Measurements from ENCODE around the gene ESD. TPM values are rescaled to one million over a fixed set of nuclear protein-coding genes. Genes with fewer than 3 reads are reported as not detected.

ESD gene
- total and polyA plus RNA-seq, 2 of the 13 experiments (the other 11 are each of a cell fraction or from before 2014, with no cell fraction given) = 118 to 147 TPM

GRCh38 chr13:46796515-46797474 is at the start of gene ESD (continued):
- TF ChIP-seq ZNF547 (CRISPR knock-in tag; IDR thresholded peaks at IDR 0.05) (peak; percentile 69), SATB2 (CRISPR knock-in tag; IDR thresholded peaks at IDR 0.05) (peak; percentile 39; the same call in 1 of the 2 replicates), NRL (CRISPR knock-in tag; IDR thresholded peaks at IDR 0.05; ENCODE audit: borderline replicate concordance) (peak; percentile 72; the same call in 1 of the 2 replicates), THYN1 (CRISPR knock-in tag; IDR thresholded peaks at IDR 0.05; ENCODE audit: borderline replicate concordance, low read depth) (no peak), PRDM15 (CRISPR knock-in tag; IDR thresholded peaks at IDR 0.05) (no peak), GATA4 (IDR thresholded peaks at IDR 0.05; ENCODE audit: borderline replicate concordance, low read depth) (no peak), HOXA7 (CRISPR knock-in tag; IDR thresholded peaks at IDR 0.05) (no peak), NR2F1 (CRISPR knock-in tag; IDR thresholded peaks at IDR 0.05) (peak in 1 of 2 experiments; percentile 26; a peak in 1 of 4 replicates), CSRNP2 (CRISPR knock-in tag; conservative IDR thresholded peaks at IDR 0.05; ENCODE audit: low read depth) (no peak), ZNF703 (CRISPR knock-in tag; IDR thresholded peaks at IDR 0.05; ENCODE audit: borderline replicate concordance) (no peak), NCOA5 (CRISPR knock-in tag; IDR thresholded peaks at IDR 0.05) (no peak), THAP11 (CRISPR knock-in tag; IDR thresholded peaks at IDR 0.05) (peak; percentile 51), E2F2 (CRISPR knock-in tag; IDR thresholded peaks at IDR 0.05; ENCODE audit: borderline replicate concordance) (no peak; the same call in 1 of the 2 replicates), HMGA1 (CRISPR knock-in tag; conservative IDR thresholded peaks at IDR 0.05) (no peak), ZNF292 (CRISPR knock-in tag; IDR thresholded peaks at IDR 0.05; ENCODE audit: borderline replicate concordance, low read depth) (0 out of 2 replicates have a peak, but pooled peaks have one; percentile 38), JUND (CRISPR knock-in tag; IDR thresholded peaks at IDR 0.05) (no peak), ZNF367 (CRISPR knock-in tag; IDR thresholded peaks at IDR 0.05; ENCODE audit: borderline replicate concordance) (no peak), KDM5A (IDR thresholded peaks at IDR 0.05; ENCODE audit: borderline replicate concordance, low read length) (peak; percentile 68; the same call in 1 of the 2 replicates)
